Kasumi-1 (cell line): Measurements from ENCODE around the gene LOXHD1.

Experiments
- DNase-seq, 2 experiments: peaks; one replicate each; lab custom pipeline; 2025; lab: John Stamatoyannopoulos, UW

The LOXHD1 gene

GRCh38 chr18:46657115-46657955 lies at the start of gene LOXHD1:
LOXHD1 (minus strand) TSS chr18:46657220; CDS start chr18:46657033, 187 bp downstream.
- no peak for DNase-seq

- DNase-seq, result no peak
Observed at GRCh38 chr18:46705521-46705920, 48.5 kb upstream of the LOXHD1 start.

GRCh38 chr18:46704816-46705215 lies 47.8 kb upstream of the LOXHD1 start:
- DNase-seq, result no peak

GRCh38 chr18:46704189-46704588 lies 47.2 kb upstream of the LOXHD1 start:
- peak; percentile 18 to 29 for DNase-seq

GRCh38 chr18:46702471-46702870 lies 45.5 kb upstream of the LOXHD1 start:
- no peak for DNase-seq

- no peak for DNase-seq
Observed at GRCh38 chr18:46700066-46700824, 43.2 kb upstream of the LOXHD1 start.

GRCh38 chr18:46696702-46697101 lies 39.7 kb upstream of the LOXHD1 start:
- DNase-seq, result no peak

- DNase-seq, result no peak
Observed at GRCh38 chr18:46696268-46696667, 39.2 kb upstream of the LOXHD1 start.

GRCh38 chr18:46693996-46694395 lies 37.0 kb upstream of the LOXHD1 start:
- no peak for DNase-seq

GRCh38 chr18:46688853-46689525 lies 32.0 kb upstream of the LOXHD1 start:
- DNase-seq, result no peak

GRCh38 chr18:46686186-46686585 lies 29.2 kb upstream of the LOXHD1 start:
- DNase-seq, result no peak

- DNase-seq, result no peak
Observed at GRCh38 chr18:46683252-46683651, 26.2 kb upstream of the LOXHD1 start.

- peak in 1 of 2 experiments; percentile 34 for DNase-seq
Observed at GRCh38 chr18:46680784-46681695, 24.0 kb upstream of the LOXHD1 start.

GRCh38 chr18:46679846-46680598 lies 23.0 kb upstream of the LOXHD1 start:
- no peak for DNase-seq

GRCh38 chr18:46678785-46679399 lies 21.9 kb upstream of the LOXHD1 start:
- peak; percentile 79 to 82 for DNase-seq

- no peak for DNase-seq
Observed at GRCh38 chr18:46678041-46678440, 21.0 kb upstream of the LOXHD1 start.

- no peak for DNase-seq
Observed at GRCh38 chr18:46677611-46678010, 20.6 kb upstream of the LOXHD1 start.

GRCh38 chr18:46676182-46676835 lies 19.3 kb upstream of the LOXHD1 start:
- DNase-seq, result no peak

- DNase-seq, result no peak
Observed at GRCh38 chr18:46675112-46675511, 18.1 kb upstream of the LOXHD1 start.
